GM12864 (cell line): ENCODE measurements around the gene CTPS1.

ENCODE experiments used
- DNase-seq: peaks from one replicate; pipeline ENCODE4 v3.0.0-alpha.2; 2011; ENCODE audit warnings: low read depth
- H3K4me3 ChIP-seq: 2 replicates; pipeline ENCODE4 v1.5.1; 2011; ENCODE audit warnings: mild to moderate bottlenecking, low read depth, low read length, control low read depth
- TF ChIP-seq, protein P1 (sequence below): IDR thresholded peaks from 2 replicates; pipeline ENCODE4 v1.5.1; 2011; ENCODE audit warnings: low read depth, mild to moderate bottlenecking, moderate library complexity, low read length, control low read depth, inconsistent platforms; ENCODE audit errors: missing control alignments

The CTPS1 gene

DNA sequence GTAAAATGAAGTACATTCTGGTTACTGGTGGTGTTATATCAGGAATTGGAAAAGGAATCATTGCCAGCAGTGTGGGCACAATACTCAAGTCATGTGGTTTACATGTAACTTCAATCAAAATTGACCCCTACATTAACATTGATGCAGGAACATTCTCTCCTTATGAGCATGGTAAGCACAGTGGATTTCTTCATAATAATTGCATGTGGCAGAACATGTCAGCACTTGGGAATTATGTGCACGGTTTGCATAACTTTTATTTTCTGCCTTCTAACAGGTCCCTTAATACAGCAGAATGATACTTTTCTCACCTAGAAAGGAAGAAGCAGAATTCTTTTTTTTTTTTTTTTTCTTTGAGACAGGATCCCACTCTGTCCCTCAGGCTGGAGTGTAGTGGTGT is 3.8 kb downstream of the CTPS1 start:
- TF ChIP-seq, protein P1, sequence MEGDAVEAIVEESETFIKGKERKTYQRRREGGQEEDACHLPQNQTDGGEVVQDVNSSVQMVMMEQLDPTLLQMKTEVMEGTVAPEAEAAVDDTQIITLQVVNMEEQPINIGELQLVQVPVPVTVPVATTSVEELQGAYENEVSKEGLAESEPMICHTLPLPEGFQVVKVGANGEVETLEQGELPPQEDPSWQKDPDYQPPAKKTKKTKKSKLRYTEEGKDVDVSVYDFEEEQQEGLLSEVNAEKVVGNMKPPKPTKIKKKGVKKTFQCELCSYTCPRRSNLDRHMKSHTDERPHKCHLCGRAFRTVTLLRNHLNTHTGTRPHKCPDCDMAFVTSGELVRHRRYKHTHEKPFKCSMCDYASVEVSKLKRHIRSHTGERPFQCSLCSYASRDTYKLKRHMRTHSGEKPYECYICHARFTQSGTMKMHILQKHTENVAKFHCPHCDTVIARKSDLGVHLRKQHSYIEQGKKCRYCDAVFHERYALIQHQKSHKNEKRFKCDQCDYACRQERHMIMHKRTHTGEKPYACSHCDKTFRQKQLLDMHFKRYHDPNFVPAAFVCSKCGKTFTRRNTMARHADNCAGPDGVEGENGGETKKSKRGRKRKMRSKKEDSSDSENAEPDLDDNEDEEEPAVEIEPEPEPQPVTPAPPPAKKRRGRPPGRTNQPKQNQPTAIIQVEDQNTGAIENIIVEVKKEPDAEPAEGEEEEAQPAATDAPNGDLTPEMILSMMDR = no peak
- H3K4me3 ChIP-seq = no peak overlapping the region
- no peak for DNase-seq

GRCh38 chr1:40984066-40984465 is 4.6 kb downstream of the CTPS1 start:
- DNase-seq = no peak
- TF ChIP-seq, protein P1 = no peak
- no peak overlapping the region for H3K4me3 ChIP-seq

- DNase-seq = no peak
- TF ChIP-seq, protein P1 = no peak
- no peak overlapping the region for H3K4me3 ChIP-seq
Measured at GRCh38 chr1:40984531-40984930, 5.0 kb downstream of the CTPS1 start.

- DNase-seq = no peak
- H3K4me3 ChIP-seq = no peak overlapping the region
- TF ChIP-seq, protein P1 = no peak
Measured at GRCh38 chr1:40985161-40985560, 5.7 kb downstream of the CTPS1 start.

- no peak overlapping the region for H3K4me3 ChIP-seq
- TF ChIP-seq, protein P1 = no peak
- DNase-seq = no peak
Measured at GRCh38 chr1:40985875-40986274, 6.4 kb downstream of the CTPS1 start.

DNA sequence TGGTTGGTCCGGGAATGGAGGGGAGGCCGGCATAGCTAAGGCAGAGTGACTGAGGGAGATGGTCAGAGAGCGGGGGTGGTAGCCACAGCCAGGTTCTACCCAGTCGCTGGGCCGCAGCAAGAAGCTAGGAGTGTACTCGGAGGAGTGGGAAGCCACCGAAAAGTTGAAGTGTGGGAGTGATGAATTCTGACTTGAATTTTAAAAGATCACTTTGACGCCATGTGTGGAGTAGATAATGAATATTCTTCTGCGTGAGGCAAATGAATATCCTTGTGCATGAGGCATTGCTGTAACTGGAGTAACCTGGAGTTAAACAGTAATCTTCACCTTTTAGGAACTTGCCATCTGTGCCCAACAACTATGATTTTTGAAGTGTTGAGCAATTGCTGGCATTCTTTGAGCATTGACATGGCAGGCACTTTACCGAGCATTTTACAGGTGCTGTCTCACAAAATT is 6.9 kb downstream of the CTPS1 start:
- no peak for DNase-seq
- H3K4me3 ChIP-seq = no peak overlapping the region
- TF ChIP-seq, protein P1 = no peak

DNA sequence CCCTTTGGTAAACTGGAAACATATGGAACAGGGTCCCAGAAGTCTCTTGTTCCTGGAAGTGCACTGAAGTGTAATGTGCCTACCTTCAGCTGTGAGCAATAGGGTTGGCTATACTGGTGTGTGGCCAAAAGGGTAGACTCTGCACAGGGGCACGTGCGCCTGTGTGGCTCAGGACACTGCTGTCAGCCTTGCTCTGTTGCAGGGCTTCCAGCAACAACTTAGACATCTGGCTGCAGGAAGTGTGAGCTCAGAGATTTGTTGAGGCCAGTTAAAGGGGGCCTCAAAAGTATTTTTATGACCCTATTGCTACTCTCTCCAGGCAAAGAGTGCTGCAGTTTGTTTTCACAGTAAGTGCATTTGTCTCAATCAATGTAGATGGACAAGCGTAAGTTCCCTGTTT is 7.5 kb downstream of the CTPS1 start:
- no peak overlapping the region for H3K4me3 ChIP-seq
- TF ChIP-seq, protein P1 = no peak
- no peak for DNase-seq
